B cell (primary cell): ENCODE results near the gene RETREG2. TPM values are rescaled to one million over a fixed set of nuclear protein-coding genes. Genes with fewer than 3 reads are reported as not detected.

Experiments
- ATAC-seq: fragments of 200-7000 bp; cut with Tn5 transposase; one replicate; pipeline ENCODE4 v1.10.0; 2021; ENCODE audit warnings: low read depth, mild to moderate bottlenecking, moderate number of reproducible peaks, moderate library complexity
- CTCF ChIA-PET: fragments of 350-600 bp; sonication (Branson Sonifier 250); formaldehyde crosslinking; loops from one replicate; lab custom pipeline; 2021; ENCODE audit warnings: antibody characterized with exemption, inconsistent platforms; lab: Charles Lee
- POLR2A ChIA-PET: fragments of 350-600 bp; sonication (Branson Sonifier 250); formaldehyde crosslinking; loops from one replicate; lab custom pipeline; 2021; ENCODE audit warnings: antibody characterized with exemption; lab: Charles Lee
- DNase-seq: peaks from one replicate; pipeline ENCODE4 v3.0.0; 2013
- H2AFZ ChIP-seq: 2 replicates; pipeline ENCODE4 v1.6.1; 2012; ENCODE audit warnings: mild to moderate bottlenecking, low read depth, low read length; ENCODE audit not compliant: insufficient read depth, poor library complexity, severe bottlenecking
- H3K27ac ChIP-seq, 2 donors: 1 replicate in 1 of 2; 2 replicates in 1 of 2; pipeline ENCODE4 v1.5.1; 2012 to 2013; ENCODE audit warnings: low read length in 2 of 2, mild to moderate bottlenecking in 2 of 2, moderate library complexity in 1 of 2
- H3K27me3 ChIP-seq, 4 experiments: fragments of 200-600 bp in 1 of 4; sonication (generic) in 1 of 4; replicated peaks in 1 of 4; 1 replicate in 2 of 4; 2 replicates in 2 of 4; pipeline versions ENCODE4 v1.6.1 to v1.7.0; 2013 to 2016; ENCODE audit warnings: low read length in 3 of 4, mild to moderate bottlenecking in 2 of 4, mixed read lengths in 1 of 4, moderate library complexity in 1 of 4; ENCODE audit not compliant: insufficient read depth in 4 of 4, control insufficient read depth in 3 of 4; ENCODE audit errors: control extremely low read depth in 1 of 4
- H3K36me3 ChIP-seq, 2 experiments: replicated peaks in 1 of 2; 1 replicate in 1 of 2; 2 replicates in 1 of 2; pipeline versions ENCODE4 v1.6.1 to v1.7.1; 2013; ENCODE audit warnings: low read length in 1 of 2; ENCODE audit not compliant: insufficient read depth in 2 of 2, control insufficient read depth in 1 of 2; ENCODE audit errors: control extremely low read depth in 1 of 2, extremely low read depth in 1 of 2
- H3K4me1 ChIP-seq, 2 donors: fragments of 200-600 bp in 1 of 2; sonication (generic) in 1 of 2; 1 replicate in 1 of 2; 2 replicates in 1 of 2; pipeline versions ENCODE4 v1.5.1 to v1.6.1; 2013 to 2017; ENCODE audit warnings: low read length in 2 of 2; ENCODE audit not compliant: control insufficient read depth in 2 of 2, insufficient read depth in 2 of 2
- H3K4me2 ChIP-seq: replicated peaks from 2 replicates; pipeline ENCODE3; 2012; ENCODE audit warnings: mild to moderate bottlenecking, low read depth, low read length; ENCODE audit not compliant: poor library complexity, severe bottlenecking
- H3K4me3 ChIP-seq, 5 experiments: fragments of 200-600 bp in 1 of 5; sonication (generic) in 1 of 5; 1 replicate in 3 of 5; 2 replicates in 2 of 5; pipeline versions ENCODE4 v1.5.1 to v1.7.0; 2011 to 2016; ENCODE audit warnings: low read length in 4 of 5, mild to moderate bottlenecking in 4 of 5, low read depth in 2 of 5, control low read depth in 1 of 5, moderate library complexity in 1 of 5; ENCODE audit not compliant: insufficient read depth in 1 of 5; ENCODE audit errors: control extremely low read depth in 1 of 5, extremely low read depth in 1 of 5
- H3K79me2 ChIP-seq: fragments of 200-600 bp; sonication (generic); one replicate; pipeline ENCODE4 v1.6.0; 2016; ENCODE audit warnings: low read length; ENCODE audit not compliant: control insufficient read depth, insufficient read depth
- H3K9ac ChIP-seq: fragments of 200-600 bp; sonication (generic); 2 replicates; pipeline ENCODE4 v1.6.1; 2017; ENCODE audit warnings: mild to moderate bottlenecking, low read length, moderate library complexity
- H3K9me3 ChIP-seq, 3 donors: one replicate each; pipeline versions ENCODE4 v1.6.1 to v1.7.1; 2013; ENCODE audit warnings: low read length in 2 of 3; ENCODE audit not compliant: control insufficient read depth in 2 of 3, insufficient read depth in 1 of 3; ENCODE audit errors: control extremely low read depth in 1 of 3
- H4K20me1 ChIP-seq: 2 replicates; pipeline ENCODE4 v1.6.0; 2012; ENCODE audit warnings: mild to moderate bottlenecking, low read length; ENCODE audit not compliant: insufficient read depth, control insufficient read depth, poor library complexity, severe bottlenecking
- H3K27ac Mint-ChIP-seq: one replicate; pipeline ENCODE4 v1.8.0; 2021; ENCODE audit warnings: mixed read lengths
- H3K27me3 Mint-ChIP-seq: one replicate; pipeline ENCODE4 v1.8.0; 2021; ENCODE audit warnings: mixed read lengths
- H3K4me1 Mint-ChIP-seq: one replicate; pipeline ENCODE4 v1.8.0; 2021; ENCODE audit warnings: mixed read lengths
- H3K4me3 Mint-ChIP-seq: one replicate; pipeline ENCODE4 v1.8.0; 2021; ENCODE audit warnings: mixed read lengths
- H3K9me3 Mint-ChIP-seq: one replicate; pipeline ENCODE4 v1.8.0; 2022; ENCODE audit warnings: mixed read lengths; ENCODE audit not compliant: insufficient read depth
- EZH2 ChIP-seq: IDR thresholded peaks from 2 replicates; pipeline ENCODE4 v1.6.1; 2012; ENCODE audit warnings: borderline replicate concordance, low read depth, mild to moderate bottlenecking, moderate library complexity, low read length; ENCODE audit not compliant: insufficient read depth, poor library complexity, severe bottlenecking
- WGBS: methylation state at CpG from one replicate; pipeline ENCODE4 v1.1.5; 2013; ENCODE audit warnings: missing lambda C conversion rate; ENCODE audit not compliant: insufficient coverage; 5-methylcytosine and 5-hydroxymethylcytosine counted together
- intact Hi-C: fragments of 100-400 bp; cut with micrococcal nuclease; formaldehyde crosslinking; loops from one replicate; pipeline ENCODE4 v1.10.0; 2022
- polyA plus RNA-seq: library from polyadenylated mRNA; depleted of rRNA; stranded (reverse); fragments of >200 nt; gene quantifications from 2 replicates; pipeline ENCODE4 v1.2.3, GENCODE V29; 2012
- total RNA-seq, 2 donors: library from RNA; stranded (reverse); fragments of 120-200 nt in 1 of 2; gene quantifications; 1 replicate in 1 of 2; 2 replicates in 1 of 2; pipeline versions ENCODE4 v1.2.3 to v1.2.4, GENCODE V29; 2013 to 2022
- TF ChIP-seq, protein P1 (sequence below): fragments of 200-600 bp; IDR thresholded peaks from one replicate; pipeline ENCODE4 v1.8.0; 2022; ENCODE audit warnings: antibody characterized with exemption, mild to moderate bottlenecking

Gene RETREG2
- total and polyA plus RNA-seq, 2 donors (not counting 1 experiment from before 2014, with no cell fraction given): 46.7 to 102 TPM

DNA sequence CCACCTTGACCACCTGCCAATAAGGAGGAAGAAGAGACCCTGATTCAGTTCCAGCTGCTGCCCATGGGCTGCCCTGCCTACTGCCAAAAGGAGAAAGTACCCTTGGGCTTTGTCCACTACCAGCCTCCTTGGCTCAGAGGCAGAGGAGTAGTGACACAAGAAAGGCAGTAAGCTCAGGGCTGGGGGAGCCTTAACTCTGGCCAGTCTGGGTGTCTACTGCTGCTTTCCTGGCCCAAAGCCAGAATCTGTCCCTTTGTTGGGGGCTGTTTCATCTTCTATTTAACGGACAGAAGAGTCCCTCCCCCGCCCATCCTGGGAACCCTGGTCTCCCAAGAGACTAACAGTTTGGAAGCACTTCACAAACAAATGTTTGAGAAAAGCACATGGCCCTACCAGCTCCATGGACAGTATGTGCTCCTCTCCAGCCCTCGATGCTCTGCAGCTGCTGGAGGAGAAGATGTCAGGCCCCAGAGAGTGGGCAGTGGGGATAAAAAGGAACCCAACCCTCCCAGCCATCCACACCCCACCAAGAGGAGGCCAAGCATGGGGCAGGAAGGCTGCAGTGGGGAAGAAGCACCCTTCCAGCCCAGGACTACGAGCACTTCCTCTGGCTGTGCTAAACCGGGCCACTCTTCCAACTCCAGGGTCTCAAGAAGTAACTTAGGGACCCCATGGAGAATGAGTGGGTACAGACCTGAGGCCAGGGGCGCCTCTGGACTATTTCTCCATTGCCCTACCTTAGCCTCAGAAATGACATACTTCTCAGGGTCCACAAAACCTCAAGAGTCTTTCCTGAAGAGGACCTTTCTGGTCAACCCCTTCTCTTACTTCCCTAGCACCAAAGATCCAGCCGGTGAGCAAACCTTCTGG is 50.2 kb downstream of the RETREG2 start:
- H3K4me2 ChIP-seq: peak overlapping the region; percentile 93
- Mint-ChIP-seq H3K9me3 (no peaks in the 10 kb centered on the region), H3K4me1 (peaks cover 38% of the 10 kb centered on the region), H3K27ac (peak overlapping the region; percentile 70), H3K4me3 (peak overlapping the region; percentile 99), H3K27me3 (no peaks in the 10 kb centered on the region)
- H3K9me3 ChIP-seq: no peaks in the 10 kb centered on the region
- WGBS: 0% methylated on average over 3 of the region's 7 CpGs
- peak overlapping the region; percentile 86 to 98 (median 92) for H3K4me3 ChIP-seq
- H3K36me3 ChIP-seq: peaks cover 7 to 45% of the 10 kb centered on the region in 2 experiments
- intact Hi-C loops: loop anchor here (5.0 kb wide), 1 partner anchor 369 kb away; the partner anchor contains the start of gene STK11IP
- H2AFZ ChIP-seq: peak overlapping the region; percentile 78
- no peaks in the 10 kb centered on the region for H3K27me3 ChIP-seq
- ATAC-seq (no peak), DNase-seq (no peak)
- ChIA-PET CTCF (interaction anchor here (1.3 to 4.9 kb wide), 8 partner anchors 17 to 66 kb away, joined by 3 to 30 read pairs (median 10); partner anchors contain the start of genes CNPPD1, GLB1L, STK16 and TUBA4A), POLR2A (interaction anchor here (1.0 to 3.2 kb wide), 9 partner anchors 9 to 66 kb away, joined by 4 to 56 read pairs (median 11); partner anchors contain the start of genes ABCB6, GLB1L, STK16 and TUBA4A)
- H4K20me1 ChIP-seq: peaks cover 71% of the 10 kb centered on the region
- peak overlapping the region; percentile 70 to 87 for H3K27ac ChIP-seq
- H3K9ac ChIP-seq: peak overlapping the region; percentile 82
- H3K4me1 ChIP-seq: peaks cover 17 to 23% of the 10 kb centered on the region in 2 donors
- no peak for TF ChIP-seq EZH2
- TF ChIP-seq, protein P1, sequence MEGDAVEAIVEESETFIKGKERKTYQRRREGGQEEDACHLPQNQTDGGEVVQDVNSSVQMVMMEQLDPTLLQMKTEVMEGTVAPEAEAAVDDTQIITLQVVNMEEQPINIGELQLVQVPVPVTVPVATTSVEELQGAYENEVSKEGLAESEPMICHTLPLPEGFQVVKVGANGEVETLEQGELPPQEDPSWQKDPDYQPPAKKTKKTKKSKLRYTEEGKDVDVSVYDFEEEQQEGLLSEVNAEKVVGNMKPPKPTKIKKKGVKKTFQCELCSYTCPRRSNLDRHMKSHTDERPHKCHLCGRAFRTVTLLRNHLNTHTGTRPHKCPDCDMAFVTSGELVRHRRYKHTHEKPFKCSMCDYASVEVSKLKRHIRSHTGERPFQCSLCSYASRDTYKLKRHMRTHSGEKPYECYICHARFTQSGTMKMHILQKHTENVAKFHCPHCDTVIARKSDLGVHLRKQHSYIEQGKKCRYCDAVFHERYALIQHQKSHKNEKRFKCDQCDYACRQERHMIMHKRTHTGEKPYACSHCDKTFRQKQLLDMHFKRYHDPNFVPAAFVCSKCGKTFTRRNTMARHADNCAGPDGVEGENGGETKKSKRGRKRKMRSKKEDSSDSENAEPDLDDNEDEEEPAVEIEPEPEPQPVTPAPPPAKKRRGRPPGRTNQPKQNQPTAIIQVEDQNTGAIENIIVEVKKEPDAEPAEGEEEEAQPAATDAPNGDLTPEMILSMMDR: no peak
- H3K79me2 ChIP-seq: peaks cover 69% of the 10 kb centered on the region
